BJ (cell line): ENCODE measurements around the gene IL13. TPM values are rescaled to one million over a fixed set of nuclear protein-coding genes. Genes with fewer than 3 reads are reported as not detected.

ENCODE experiments used
- CTCF ChIA-PET: fragments of 350-600 bp; formaldehyde crosslinking; extraction: SDS; loops from one replicate; lab custom pipeline; 2021; ENCODE audit warnings: antibody characterized with exemption, inconsistent platforms; lab: Yijun Ruan, JAX
- POLR2A ChIA-PET: fragments of 300-600 bp; sonication (Branson Sonifier 250); formaldehyde crosslinking; extraction: SDS; loops from one replicate; lab custom pipeline; 2021; ENCODE audit warnings: antibody characterized with exemption; lab: Charles Lee
- DNase-seq: peaks from one replicate; pipeline ENCODE4 v3.0.0-alpha.2; 2011; ENCODE audit warnings: low read depth
- H3K27me3 ChIP-seq: 2 replicates; pipeline ENCODE4 v1.6.0; 2011; ENCODE audit warnings: low read length; ENCODE audit not compliant: control insufficient read depth, insufficient read depth
- H3K36me3 ChIP-seq: 2 replicates; pipeline ENCODE4 v1.5.1; 2011; ENCODE audit warnings: low read length; ENCODE audit not compliant: control insufficient read depth, insufficient read depth
- H3K4me3 ChIP-seq: 2 replicates; pipeline ENCODE4 v1.5.1; 2011; ENCODE audit warnings: low read depth, mild to moderate bottlenecking, control low read depth, low read length
- CTCF ChIP-seq: IDR thresholded peaks from 2 replicates; pipeline ENCODE4 v1.5.1; 2011; ENCODE audit warnings: low read depth, mild to moderate bottlenecking, control low read depth, inconsistent platforms, low read length, moderate library complexity; ENCODE audit not compliant: insufficient read depth
- polyA plus RNA-seq: library from polyadenylated mRNA; depleted of rRNA; stranded (reverse); fragments of >200 nt; gene quantifications from 2 replicates; pipeline ENCODE4 v1.2.3, GENCODE V29; 2011; rRNA removed

Gene IL13
- polyA plus RNA-seq, 1 experiment: not detected

DNA sequence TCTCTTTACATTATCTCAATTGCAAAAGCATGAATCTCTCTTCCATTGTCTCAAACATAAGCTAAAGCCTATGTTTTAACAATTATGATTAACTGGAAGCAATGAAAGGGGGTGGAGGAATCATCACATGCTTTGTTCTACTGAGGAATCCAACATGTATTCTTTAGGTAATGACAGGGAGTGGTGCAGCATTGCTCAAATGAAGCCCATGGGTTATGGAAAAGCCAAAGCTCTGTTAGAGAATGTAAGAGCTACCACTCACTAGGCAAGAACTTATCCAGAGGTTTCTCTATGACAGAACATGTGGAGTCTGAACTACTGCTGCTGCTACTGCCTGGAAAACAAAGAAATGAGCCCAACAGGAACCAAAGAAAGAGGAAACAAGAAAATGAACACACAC lies 50.7 kb downstream of the IL13 start:
- no peaks in the 10 kb centered on the region for H3K27me3 ChIP-seq
- H3K4me3 ChIP-seq: no peak overlapping the region
- CTCF ChIA-PET: interaction anchor here (1.1 to 1.2 kb wide), 3 partner anchors 11 to 121 kb away, joined by 3 to 5 read pairs (median 3); no protein-coding TSS in a partner anchor
- no peaks in the 10 kb centered on the region for H3K36me3 ChIP-seq
- no peak for TF ChIP-seq CTCF
- POLR2A ChIA-PET: interaction anchor here (0.7 kb wide), 1 partner anchor 449 kb away, joined by 4 read pairs; no protein-coding TSS in a partner anchor
- DNase-seq: no peak

Other genes with a start within 250 kb of the IL13 start
- 17.9 and 25.5 TPM in 2 replicates for gene IRF1, start 167.4 kb upstream of the IL13 start, polyA plus RNA-seq
- not detected in 2 replicates for gene IL5, start 114.7 kb upstream of the IL13 start, polyA plus RNA-seq
- gene RAD50, start 101.2 kb upstream of the IL13 start, polyA plus RNA-seq: 9.7 and 17.8 TPM in 2 replicates
- not detected in 2 replicates for gene IL4, start 15.8 kb downstream of the IL13 start, polyA plus RNA-seq
- 2.9 and 6.1 TPM in 2 replicates for gene KIF3A, start 79.4 kb downstream of the IL13 start, polyA plus RNA-seq
- 0.15 TPM in 1 of 2 replicates, not detected in the other for gene CCNI2, start 89.3 kb downstream of the IL13 start, polyA plus RNA-seq
- gene SEPTIN8, start 119.1 kb downstream of the IL13 start, polyA plus RNA-seq: 53.2 and 67.8 TPM in 2 replicates
- 0.02 TPM in 1 of 2 replicates, not detected in the other for gene SOWAHA, start 155.1 kb downstream of the IL13 start, polyA plus RNA-seq
- gene SHROOM1, start 172.5 kb downstream of the IL13 start, polyA plus RNA-seq: 6.4 and 8.5 TPM in 2 replicates
- 0.15 and 0.20 TPM in 2 replicates for gene GDF9, start 208.3 kb downstream of the IL13 start, polyA plus RNA-seq
- gene UQCRQ, start 208.5 kb downstream of the IL13 start, polyA plus RNA-seq: 289 and 292 TPM in 2 replicates
- 0.31 and 0.70 TPM in 2 replicates for gene LEAP2, start 215.5 kb downstream of the IL13 start, polyA plus RNA-seq